Activated CD4-positive, alpha-beta T cell treated with anti-CD3 and anti-CD28 coated beads, Interleukin-2, amount 50 U/mL, for 1 hour (primary cell): Measurements from ENCODE around the gene TBX10.
"Not testable (repeated sequence)": the region's sequence is repeated elsewhere in the genome, so short reads cannot be mapped to it uniquely, and the experiment has no call there.

Source experiments
- DNase-seq: peaks from one replicate; pipeline ENCODE4 v3.0.0-alpha.2; 2020

TBX10 gene

DNA sequence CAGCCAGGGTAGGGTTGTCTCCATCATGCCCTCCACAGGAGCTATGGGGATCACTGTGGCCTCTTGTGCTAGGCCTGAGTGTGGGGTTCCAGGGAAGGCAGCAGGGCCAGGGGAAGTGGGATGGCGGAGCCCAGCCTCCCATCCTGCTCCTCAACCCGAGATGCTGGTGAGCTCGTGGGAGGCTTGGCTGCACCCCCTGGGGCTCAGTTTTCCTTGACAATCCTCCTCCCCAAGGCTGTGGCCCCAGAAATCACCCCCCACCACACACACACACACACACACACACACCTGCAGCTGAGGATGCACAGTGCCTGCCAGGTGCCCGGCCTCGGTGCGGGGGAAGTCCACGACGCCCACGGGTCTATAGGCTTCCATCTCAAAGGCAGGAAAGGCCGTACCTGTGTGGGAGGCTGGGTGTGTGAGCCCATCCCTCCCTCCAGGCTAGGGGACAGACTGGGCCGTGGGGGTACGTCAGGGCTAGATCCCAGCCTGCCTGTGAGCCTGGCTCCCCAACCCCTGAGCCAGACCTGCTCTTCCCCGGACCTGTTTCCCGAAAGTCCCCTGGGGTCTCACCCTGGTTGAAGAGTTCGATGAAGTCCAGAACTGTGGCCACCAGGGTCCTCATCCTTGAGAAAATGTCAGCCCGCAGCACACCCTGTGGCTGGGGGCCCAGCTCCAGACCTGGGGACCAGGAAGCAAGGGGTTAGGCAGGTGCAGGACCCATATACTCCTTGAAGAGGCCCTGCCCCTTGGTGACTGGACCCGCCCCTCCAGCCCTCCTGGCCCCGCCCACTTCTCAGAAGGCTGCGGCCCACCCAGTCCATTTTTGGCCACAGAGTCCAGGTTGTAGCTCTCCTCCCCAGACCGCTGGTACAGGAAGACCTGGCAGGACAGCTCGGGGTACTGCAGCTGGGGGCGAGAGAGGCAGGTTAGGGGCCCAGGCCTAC is 5.2 kb upstream of the TBX10 start:
- no peak for DNase-seq

DNA sequence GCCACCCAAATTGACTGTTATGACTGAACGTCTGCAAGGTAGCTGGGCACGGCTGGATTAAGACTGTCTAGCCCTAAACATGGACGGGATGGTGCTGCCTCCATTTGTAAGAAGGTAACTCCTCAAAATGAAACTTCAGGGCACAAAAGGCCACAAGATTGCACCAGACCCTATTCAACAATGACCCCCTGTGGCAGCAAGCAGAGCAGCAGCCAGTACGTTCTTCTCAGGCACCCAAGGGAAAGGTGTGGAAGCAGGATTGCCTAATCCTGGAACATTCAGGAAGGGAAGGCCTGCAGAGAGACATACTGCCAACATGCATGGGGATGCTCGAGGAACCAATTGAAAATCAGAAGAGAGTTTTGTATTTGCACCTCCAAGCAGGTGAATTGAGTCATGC is 4.5 kb upstream of the TBX10 start:
- DNase-seq, result no peak

DNA sequence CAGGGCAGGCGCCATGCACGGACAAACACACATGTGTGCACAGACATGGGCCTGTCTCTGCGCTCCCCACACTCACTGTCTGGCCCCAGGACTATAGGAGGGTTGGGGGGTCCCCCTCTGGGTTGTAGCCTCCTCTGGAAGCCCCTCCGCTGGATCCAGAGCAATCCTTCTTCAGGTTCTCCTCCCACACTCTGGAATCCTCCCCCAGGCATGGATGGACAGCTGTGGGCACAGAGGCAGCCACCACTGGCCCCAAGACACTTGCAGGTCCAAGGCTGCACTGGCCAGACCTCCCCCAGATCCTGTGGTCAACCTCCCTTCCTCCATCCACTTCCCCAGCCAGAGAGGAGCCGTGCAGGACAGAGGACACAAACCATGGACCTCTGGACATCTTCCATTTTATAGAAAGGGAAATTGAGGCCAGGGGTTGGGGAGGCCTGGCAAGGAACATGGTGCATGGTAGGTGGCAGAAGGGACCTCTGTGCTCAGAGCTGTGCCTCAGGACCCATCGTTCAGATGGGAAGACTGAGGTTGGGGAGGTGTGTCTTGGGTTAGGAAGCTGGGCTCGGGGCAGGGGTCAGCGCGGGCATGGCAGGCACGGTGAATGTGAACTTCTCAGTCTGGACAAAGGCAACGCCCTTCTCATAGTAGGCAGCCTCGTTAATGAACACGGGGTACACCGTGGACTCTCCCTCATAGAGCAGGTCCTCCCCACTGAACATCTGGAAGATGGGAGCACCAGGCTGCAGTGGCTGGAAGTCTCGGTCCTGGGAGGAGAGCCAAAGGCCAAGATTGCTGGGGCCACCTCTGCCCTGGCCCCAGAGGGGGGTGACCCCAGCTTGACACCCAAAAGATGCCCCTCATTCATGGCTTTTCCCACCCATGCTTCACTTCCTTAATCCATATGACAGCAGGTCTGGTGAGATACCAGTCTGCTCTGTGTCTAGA is 2.9 kb upstream of the TBX10 start:
- no peak for DNase-seq

DNA sequence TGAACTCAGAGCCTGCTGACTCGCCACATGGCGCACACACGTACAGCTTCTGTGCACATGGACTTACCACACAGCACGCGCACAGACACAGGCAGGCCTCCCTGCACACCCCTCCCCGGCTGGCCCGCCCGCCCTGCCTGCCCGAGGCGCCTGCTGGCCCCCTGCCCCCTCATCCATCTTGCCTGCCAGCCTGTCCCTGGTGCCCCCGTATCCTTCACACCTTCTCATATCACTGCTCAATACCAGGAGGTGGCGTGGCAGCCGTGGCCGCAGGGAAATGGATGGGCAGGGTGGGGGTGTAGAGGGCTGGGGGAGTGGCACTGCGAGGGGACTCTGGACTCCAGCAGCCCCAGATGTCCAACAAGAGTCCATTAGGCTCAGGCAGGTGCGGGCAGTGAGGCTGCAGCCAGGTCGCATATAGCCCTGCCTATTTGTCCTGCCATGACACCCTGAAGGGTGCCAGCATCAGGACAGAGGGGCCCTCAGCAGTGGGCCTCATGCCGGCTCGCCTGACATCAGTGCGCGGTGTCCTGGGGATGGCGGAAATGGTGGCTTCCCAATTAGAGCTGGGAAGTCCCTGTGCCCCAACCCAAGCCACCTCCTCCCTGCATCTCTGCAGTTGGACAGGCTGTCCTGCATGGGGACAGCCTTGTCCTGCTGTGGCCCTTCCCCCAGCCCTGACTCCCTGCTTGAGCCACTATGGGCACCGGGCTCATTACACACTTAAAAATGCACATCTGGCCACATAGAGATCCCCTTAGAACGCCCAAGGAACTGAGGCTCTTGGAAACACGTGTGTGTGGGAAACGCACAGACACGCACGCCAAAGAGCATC is 2.0 kb upstream of the TBX10 start:
- no peak for DNase-seq

DNA sequence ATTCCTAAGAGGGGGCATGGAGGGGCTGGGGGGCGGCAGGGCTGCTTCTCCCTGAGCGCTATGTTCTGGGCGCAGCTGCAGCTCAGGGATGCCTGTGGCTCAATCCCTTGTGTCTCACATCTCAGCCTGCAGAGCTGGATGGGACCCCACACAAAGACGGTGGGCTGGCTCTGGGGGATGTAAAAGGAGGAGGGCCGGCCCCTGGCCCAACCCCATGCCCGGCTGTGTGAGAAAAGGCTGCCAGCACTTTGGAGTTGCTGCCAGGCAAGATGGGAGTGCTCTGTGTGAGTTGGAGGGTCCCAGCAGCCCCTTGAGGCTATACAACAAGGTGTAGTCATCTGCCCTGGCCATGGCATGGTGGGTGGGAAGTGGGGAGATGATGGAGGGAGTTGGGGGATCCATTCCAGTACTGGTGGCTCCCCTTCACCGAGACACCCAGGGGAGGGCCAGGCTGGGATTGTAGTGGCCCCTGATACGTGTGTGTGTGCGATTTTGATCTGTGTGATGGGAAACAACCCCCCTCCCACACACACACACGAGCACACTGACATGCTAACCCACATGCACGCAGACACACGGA is 1.3 kb upstream of the TBX10 start:
- DNase-seq, result no peak

DNA sequence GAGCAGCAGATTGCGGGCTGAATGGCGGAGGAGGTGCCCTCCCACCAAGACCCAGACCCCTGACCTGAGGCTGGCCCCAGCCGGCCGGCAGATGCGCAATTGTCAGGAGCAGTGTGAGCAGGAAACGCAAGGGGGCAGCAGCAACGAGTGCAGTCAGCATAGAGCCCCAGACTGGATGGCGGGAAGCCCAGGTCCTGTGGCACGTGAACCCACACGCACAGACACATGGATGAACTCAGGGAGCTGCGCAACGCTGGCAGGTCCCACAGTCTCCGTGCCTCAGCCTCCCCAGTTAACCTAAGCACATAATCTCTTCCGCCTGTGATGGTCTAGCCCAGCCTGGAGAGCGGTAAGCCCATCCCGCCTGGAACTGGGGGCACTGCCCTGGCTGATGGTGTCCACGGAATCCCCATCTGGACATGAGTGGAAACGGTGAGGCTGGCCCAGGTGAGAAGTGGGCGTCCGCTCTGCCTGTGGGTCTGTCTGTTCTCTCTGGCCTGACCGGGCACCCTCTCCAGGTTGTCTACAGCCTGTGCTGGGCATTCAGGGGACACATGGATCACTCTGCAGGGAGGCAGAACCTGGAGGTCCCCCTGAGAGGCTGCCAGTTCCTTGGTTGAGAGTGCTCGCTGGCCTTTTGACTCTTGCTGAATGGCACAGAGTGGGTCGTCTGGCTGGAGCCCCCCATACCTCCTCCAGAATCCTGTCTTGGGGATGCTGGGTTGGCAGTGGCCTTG is 626 bp upstream of the TBX10 start:
- peak; percentile 60 for DNase-seq

DNA sequence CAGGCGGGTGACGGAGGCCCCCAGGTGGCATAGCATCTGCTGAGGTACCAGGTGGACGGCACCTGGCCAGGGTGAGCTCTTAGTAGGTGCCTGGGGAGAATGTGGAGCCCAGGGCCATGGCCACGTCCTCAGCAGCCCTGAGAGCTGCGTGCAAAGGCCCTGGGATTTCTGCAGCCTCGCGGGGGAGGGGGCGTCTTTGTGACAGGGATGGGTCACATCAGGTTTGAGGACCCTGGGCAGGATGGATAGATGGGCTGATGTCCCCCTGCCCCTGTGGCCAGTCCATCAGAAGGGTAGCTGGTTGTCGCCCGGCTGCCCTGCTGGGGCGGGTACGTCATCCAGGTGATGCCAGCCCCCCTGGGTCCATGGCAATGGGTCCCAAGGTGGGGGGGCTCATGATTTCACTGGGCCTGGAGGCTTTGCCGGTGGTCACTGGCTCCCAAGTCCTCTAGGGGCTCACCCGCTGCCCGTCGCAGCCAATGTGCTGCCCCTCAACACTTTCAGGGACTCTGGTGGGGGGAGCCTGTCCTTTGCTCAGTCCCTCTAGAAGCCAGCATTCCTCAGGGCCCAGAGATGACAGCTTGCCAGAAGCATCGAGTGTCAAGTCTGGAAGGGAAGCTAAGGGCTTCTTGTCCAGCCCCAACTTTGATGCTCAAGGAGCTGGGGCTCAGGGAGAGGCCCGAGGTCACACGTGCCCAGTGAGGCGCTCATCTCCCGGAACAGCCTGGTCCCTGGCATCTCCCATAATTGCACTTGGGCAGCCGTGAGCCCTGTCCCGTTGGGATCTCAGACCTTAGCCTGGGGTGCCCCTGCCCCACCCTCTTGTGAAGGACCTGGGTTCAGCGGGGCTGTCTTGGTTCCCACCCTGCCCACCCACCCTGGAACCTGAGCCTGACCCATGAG is 777 bp downstream of the TBX10 start:
- no peak for DNase-seq

DNA sequence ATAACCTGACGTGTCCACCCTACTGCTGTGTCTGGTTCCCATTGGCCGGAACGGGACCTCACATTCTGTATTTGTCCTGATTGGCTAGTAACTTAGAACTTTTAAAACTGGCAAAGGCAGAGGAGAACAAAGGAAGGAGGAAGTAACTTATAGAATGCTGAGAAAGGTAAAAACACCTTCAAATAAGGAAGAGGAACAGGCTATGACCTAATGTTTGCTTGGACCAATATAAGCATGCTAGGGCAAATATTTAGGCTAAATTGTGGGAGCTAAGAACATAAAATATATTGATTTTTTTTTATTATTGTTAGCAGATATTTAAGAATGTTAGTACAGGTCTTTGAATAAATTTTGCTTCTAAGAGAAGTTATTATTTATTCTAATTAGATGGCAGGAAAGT is 2.1 kb downstream of the TBX10 start:
- not testable (repeated sequence) for DNase-seq

DNA sequence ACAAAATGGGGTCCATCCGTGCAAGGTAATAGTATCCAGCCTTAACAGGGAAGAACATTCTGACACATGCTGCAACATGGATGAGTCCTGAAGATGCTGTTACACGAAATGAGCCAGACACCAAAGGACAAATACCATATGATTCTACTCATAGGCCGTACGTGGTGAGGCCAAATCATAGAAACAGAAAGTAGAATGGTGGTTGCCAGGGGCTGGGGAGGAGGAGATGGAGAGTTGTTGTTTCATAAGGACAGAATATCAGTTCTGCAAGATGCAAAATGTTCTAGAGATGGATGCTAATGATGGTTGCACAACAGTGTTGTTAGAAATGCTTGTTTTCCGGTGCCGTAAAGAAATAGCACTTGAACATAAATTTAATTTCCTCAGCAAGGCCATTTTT is 2.6 kb downstream of the TBX10 start:
- no peak for DNase-seq

DNA sequence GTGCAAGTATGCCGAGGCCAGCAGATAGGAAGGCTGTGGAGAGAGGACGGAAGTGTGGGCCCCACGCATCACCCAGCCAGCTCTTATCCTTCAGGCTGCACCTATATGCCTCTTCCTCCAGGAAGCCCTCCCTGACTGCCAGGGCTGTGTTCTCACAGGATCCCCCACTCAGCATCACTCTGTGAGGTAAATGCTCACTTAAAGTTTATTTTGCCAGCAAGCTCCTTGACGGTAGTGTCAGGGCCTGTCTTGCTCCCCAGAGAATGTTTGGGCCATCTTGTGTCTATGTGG is 4.4 kb downstream of the TBX10 start:
- no peak for DNase-seq

DNA sequence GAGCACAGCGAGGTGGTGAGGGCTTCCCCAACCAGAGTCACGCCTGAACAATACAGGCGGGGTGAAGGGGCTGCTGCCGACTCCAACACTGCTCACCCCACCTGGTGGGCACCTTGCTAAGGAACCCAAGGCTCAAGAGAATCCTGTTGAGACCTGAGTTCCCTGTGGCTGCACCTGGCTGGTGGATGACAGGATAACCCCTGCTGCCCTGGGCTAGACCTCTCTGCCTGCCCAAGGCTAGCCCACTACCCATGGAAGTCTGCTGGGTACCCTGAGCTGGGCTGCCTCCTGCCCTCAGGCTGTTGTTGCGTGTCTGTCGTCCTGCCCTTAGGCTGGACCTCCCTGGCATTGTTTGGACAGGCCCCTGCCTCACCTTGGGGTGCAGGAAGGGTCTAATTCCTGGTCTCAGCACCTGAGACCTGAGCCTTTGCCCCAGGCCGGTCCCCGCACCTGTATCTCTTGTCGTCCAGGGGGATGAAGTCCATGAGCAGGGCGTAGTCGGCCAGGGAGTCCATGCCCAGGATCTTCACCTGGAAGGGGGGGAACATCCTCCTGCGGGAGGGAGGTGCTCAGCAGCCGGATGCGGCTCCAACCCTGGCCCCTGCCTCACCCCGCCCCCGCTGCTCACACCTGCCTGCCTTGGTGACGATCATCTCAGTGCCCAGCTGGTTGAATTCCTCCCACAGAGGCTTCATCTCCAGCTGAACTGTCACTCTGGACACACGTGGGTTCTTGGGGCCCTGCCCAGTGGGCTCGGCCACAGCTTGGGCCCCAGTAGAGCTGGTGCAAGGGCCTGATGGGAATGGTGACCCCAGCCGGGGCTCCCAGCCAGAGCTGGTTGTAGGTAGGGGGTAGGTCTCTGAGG is 5.0 kb downstream of the TBX10 start:
- DNase-seq, result no peak

DNA sequence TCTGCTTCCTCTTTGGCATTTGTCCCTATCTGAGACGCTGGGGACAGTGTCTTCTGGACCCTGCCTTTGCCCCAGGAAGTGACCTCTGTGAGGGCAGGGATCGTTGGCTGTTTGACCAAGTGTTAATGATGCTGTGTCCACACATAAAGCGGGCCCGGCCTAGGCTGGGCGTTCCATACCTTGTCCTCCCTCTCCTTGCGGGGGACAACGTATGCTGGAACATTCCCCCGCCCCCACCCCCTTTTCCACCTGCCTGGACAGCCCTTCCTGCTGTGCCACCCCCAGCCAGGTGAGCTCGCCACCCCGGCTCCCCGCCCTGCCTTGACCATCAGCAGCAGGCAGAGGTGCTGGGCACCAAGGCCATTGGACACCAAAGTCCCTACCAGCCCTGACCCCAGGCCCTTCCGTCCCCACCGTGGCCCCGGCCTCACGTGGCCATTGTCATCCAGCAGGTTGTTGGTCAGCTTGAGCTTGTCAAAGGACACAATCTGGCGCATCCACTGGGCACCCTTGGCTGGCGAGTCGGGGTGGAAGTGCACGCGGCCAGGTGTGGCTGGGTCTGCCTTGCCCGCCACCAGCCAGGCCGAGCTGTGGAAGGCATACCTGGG is 5.7 kb downstream of the TBX10 start:
- no peak for DNase-seq

DNA sequence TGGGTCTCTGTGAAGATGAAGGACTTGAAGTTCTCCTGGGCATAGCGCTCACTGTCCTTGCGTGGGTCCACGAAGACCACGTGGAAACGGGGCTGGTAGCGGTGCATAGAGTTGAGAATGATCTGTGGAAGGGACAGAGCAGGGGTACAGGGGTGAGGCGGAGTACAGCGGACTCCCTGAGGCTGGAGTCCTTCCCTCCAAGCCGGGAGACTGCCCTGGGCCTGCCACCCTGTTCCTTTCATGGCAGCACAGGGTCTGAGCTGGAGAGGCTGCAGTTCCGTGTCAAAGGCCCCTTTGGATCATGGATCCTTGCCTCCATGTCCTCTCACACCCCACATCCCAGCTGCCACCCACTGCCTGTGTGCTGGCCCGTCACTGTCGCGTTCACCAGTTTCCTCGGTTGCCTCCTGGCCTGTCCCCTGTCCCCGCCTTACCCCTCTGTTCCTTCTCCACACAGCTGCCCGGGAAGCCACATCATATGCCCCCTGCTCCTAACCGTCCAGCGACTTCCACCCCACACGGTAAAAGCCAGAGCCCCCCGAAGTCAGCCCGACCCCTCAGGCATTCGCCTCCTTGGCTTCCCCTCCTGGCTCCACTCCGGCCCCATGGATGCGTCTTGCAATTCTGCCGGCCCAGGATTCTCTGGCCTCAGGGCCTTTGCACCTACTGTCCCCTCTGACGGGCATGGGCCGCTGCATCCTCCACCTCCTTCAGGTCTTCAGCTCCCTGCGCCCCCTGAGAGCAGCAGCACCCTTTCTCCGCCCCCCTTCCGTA is 6.4 kb downstream of the TBX10 start:
- DNase-seq, result no peak

DNA sequence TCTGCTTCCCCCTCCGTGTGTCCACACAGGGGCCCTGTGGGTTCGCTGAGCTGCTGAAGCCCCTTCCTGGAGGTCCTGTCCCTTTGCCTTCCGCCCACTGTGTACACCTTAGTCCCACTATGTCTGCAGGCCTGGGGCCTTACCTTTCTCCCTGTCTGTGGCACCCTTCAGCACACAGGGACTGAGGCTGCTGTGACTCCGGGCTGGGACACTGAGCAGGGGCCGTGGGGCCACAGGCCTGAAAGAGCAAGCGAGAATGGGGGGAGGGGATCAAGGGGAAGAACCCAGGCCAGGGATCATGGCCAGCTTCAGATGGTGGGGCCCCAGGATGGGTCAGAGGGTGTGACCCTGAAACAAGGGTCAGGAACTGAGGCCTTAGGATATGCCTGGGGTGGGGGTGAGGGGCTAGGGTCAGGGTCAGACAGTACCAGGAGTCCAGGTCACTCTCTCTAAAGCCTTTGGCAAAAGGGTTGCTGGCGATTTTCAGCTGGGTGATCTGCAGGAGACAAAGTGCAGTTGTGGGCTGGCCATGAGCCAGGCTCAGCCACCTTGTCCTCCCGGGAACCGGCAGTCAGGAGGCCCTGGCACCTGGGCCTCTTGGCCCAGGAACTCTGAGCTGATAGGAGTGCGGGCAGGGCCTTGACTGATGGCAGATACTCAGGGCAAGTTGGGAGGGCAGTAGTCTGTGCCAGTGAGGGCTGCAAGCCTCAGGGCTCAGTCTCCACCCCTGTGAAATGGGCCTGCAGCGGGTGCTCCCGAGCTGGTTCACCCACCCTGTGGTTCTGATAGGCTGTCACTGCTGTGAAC is 7.2 kb downstream of the TBX10 start:
- DNase-seq, result no peak

DNA sequence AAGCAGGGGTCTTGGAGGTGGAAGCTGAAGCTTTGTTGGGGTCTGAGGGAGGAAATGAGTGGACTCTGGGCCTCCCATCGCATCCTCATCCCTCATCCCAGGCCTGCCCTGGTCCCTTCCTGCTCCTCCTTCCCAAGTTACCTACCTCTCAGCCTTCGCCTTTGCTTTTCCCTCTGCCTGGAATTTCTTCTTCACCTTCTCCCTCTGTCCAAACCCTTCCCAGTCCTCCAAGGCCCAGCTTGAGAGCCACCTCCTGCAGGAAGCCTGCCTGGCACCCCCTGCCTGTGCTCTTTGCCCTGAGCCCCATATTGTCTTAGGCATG is 7.7 kb downstream of the TBX10 start:
- no peak for DNase-seq

DNA sequence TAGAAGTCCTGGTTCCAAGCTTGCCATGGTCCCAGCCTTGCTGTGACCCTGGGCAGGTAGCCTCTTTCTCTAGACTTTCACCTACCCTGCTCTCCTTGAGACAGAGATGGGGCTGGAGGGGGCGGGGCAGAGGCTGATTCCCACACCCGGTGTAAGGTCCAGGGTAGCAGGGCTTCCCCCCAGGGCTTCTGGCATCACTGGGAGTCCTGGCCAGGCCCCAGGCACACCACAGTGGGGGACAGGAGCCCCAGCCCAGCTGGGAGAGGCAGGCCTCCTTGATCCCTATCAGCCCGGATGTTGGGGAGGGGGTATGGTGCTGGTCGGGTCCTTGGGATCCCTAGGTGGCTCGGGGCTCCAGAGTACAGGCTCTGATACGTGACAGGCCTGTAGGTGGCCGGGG is 8.2 kb downstream of the TBX10 start:
- DNase-seq, result no peak

DNA sequence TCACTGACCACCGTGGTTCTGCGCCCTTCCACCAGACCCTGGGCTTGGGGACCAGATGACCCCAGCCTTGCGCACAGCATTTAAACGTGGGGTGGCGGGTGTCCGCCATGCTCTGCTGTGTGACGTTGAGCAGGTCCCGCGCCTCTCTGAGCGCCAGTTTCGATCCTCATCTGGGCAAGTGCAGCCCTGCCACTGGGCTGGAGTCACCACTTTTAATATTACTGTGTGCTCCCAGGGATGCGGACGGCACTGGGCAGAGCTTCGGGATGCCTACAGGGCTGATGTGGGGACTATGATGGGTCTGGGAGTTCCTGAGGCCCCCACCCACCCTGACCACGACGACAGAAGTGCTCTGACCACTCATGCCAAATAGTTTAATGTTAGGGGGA is 8.6 kb downstream of the TBX10 start:
- no peak for DNase-seq
